CD4-positive, alpha-beta memory T cell (primary cell): Measurements from ENCODE around the gene LCN12. TPM values are rescaled to one million over a fixed set of nuclear protein-coding genes. Genes with fewer than 3 reads are reported as not detected.

Experiments
- CTCF ChIA-PET: fragments of 350-600 bp; sonication (Branson Sonifier 250); formaldehyde crosslinking; loops from one replicate; lab custom pipeline; 2021; ENCODE audit warnings: inconsistent platforms; ENCODE audit not compliant: partially characterized antibody; lab: Charles Lee
- POLR2A ChIA-PET: fragments of 350-600 bp; sonication (Branson Sonifier 250); formaldehyde crosslinking; loops from one replicate; lab custom pipeline; 2021; ENCODE audit not compliant: partially characterized antibody; lab: Charles Lee
- DNase-seq, 5 donors: peaks; one replicate each; pipeline versions ENCODE4 v3.0.0 to v3.0.0-alpha.2; 2020 to 2022; ENCODE audit warnings: mixed read lengths in 1 of 5
- H3K27ac ChIP-seq: one replicate; pipeline ENCODE4 v1.7.0; 2013; ENCODE audit warnings: low read depth, low read length
- H3K27me3 ChIP-seq: 2 replicates; pipeline ENCODE4 v1.7.0; 2013; ENCODE audit warnings: mild to moderate bottlenecking, low read length, moderate library complexity; ENCODE audit not compliant: insufficient read depth
- H3K36me3 ChIP-seq: 2 replicates; pipeline ENCODE4 v1.7.0; 2013; ENCODE audit warnings: mild to moderate bottlenecking, low read length, moderate library complexity; ENCODE audit not compliant: insufficient read depth
- H3K4me1 ChIP-seq: 2 replicates; pipeline ENCODE4 v1.7.0; 2013; ENCODE audit warnings: mild to moderate bottlenecking, low read length, moderate library complexity; ENCODE audit not compliant: insufficient read depth
- H3K4me3 ChIP-seq, 2 donors: one replicate each; pipeline ENCODE4 v1.7.0; 2013; ENCODE audit warnings: low read length in 2 of 2, mild to moderate bottlenecking in 1 of 2
- H3K9me3 ChIP-seq, 2 donors: one replicate each; pipeline ENCODE4 v1.7.0; 2013; ENCODE audit warnings: low read length in 2 of 2, control low read depth in 1 of 2; ENCODE audit not compliant: control insufficient read depth in 1 of 2
- H3K27ac Mint-ChIP-seq, 7 donors: one replicate each; pipeline ENCODE4 v1.8.0; 2020 to 2021; ENCODE audit warnings: mixed read lengths in 7 of 7, mild to moderate bottlenecking in 6 of 7, inconsistent platforms in 3 of 7, moderate library complexity in 3 of 7
- H3K27me3 Mint-ChIP-seq, 2 donors: one replicate each; pipeline ENCODE4 v1.8.0; 2020 to 2021; ENCODE audit warnings: mixed read lengths in 2 of 2
- H3K36me3 Mint-ChIP-seq, 2 donors: one replicate each; pipeline ENCODE4 v1.8.0; 2020 to 2021; ENCODE audit warnings: mixed read lengths in 2 of 2, inconsistent platforms in 1 of 2, mild to moderate bottlenecking in 1 of 2
- H3K4me1 Mint-ChIP-seq, 4 donors: one replicate each; pipeline ENCODE4 v1.8.0; 2020 to 2021; ENCODE audit warnings: mixed read lengths in 4 of 4, mild to moderate bottlenecking in 1 of 4
- H3K4me3 Mint-ChIP-seq, 8 donors: one replicate each; pipeline ENCODE4 v1.8.0; 2020 to 2021; ENCODE audit warnings: mixed read lengths in 8 of 8, mild to moderate bottlenecking in 7 of 8, moderate library complexity in 6 of 8, inconsistent platforms in 3 of 8
- H3K9me3 Mint-ChIP-seq, 8 donors: one replicate each; pipeline ENCODE4 v1.8.0; 2020 to 2021; ENCODE audit warnings: mixed read lengths in 8 of 8, mild to moderate bottlenecking in 5 of 8, inconsistent platforms in 3 of 8, moderate library complexity in 1 of 8
- intact Hi-C: fragments of 100-400 bp; cut with micrococcal nuclease; formaldehyde crosslinking; loops from one replicate; pipeline ENCODE4 v1.15.1; 2023
- polyA plus RNA-seq, 2 donors: library from polyadenylated mRNA; unstranded; fragments of 300-500 nt; fragmentation: Illumina TruSeq; gene quantifications; one replicate each; pipeline ENCODE4 v1.2.3, GENCODE V29; 2021
- total RNA-seq, 2 experiments: library from RNA; stranded (reverse); gene quantifications; one replicate each; pipeline ENCODE4 v1.2.3, GENCODE V29; 2021

The LCN12 gene
- total and polyA plus RNA-seq, 4 experiments from 2014 or later: 0.72 to 1.4 TPM; not detected in 2

DNA sequence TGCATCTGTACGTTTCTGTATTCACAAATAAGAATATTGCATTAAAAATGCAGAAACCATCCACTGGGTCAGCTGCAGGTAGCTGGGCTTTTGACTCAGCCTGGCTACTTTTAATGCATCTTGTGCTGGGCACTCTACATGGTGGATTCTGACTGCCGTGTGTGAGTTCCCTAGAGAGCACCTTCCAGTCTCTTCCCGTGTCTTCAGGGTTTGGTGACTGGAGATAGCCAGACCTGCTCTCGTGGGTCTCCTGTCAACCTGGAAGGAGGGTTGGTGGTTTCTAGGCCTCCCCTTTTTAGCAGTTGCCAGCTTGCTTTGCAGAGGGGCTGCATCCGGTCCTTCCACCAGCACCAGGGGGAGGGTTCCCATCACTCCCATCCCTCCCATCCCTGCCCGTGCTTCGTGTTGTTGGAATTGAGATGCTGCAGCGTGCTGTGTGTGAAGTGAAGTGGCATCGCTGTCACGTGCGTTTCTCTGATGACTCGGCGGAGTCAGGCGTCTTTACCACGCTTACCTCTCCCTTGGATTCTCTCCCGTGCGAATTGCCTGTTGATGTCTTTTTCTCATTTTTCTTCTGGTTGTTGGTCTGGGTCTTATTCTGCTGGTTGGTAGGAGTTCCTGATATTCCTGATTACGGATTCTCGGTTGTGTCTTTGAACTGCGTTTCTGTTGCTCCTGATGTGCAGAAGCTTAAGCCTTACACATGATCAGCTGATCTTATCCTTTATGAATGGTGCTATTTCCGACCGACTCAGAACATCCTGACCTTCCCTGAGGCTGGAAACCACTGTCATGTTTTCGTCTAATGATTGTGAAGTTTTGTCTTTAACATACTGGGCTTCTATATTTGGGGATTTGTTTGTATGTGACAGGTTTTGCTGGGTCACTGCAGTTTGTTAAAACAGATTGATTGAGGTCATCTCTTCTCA lies 24.5 kb upstream of the LCN12 start:
- ChIA-PET POLR2A (no interaction called here), CTCF (interaction anchor here (1.1 to 1.4 kb wide), 2 partner anchors 25 to 30 kb away, joined by 3 read pairs; no protein-coding TSS in a partner anchor)
- peaks cover 7 to 26% of the 10 kb centered on the region in 2 donors for H3K36me3 Mint-ChIP-seq
- H3K4me1 Mint-ChIP-seq: peaks cover 0 to 10% (median 3%) of the 10 kb centered on the region in 4 donors
- no peak overlapping the region for H3K27ac ChIP-seq
- no peaks in the 10 kb centered on the region for H3K9me3 Mint-ChIP-seq
- intact Hi-C loops: no loop called here
- DNase-seq: no peak
- peak overlapping the region in 3 of 7 donors; percentile 27 to 88 (median 48) for H3K27ac Mint-ChIP-seq
- H3K9me3 ChIP-seq: no peaks in the 10 kb centered on the region
- H3K4me3 ChIP-seq: no peak overlapping the region
- H3K36me3 ChIP-seq: peaks cover 22% of the 10 kb centered on the region
- H3K4me3 Mint-ChIP-seq: no peak overlapping the region
- H3K27me3 ChIP-seq: no peaks in the 10 kb centered on the region
- H3K27me3 Mint-ChIP-seq: no peaks in the 10 kb centered on the region
- H3K4me1 ChIP-seq: no peaks in the 10 kb centered on the region

DNA sequence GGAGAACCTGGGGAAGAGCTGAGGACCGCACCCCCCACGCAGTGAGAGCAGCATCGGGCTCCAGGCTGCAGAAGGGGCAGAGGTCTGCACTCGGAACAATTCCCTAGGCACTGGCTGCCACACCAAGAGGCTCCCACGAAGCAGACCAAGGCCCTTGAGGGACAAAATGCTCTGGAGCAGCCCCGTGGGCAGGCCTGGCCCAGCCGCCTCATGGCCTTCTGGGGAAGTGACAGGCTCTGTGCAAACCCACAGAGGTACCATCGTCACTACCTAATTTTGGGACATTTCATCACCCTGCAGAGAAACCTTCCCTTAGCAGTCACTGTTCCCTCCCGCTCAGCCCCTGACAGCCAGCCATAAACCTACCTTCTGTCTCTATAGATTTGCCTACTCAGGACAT lies 23.5 kb upstream of the LCN12 start:
- H3K4me3 Mint-ChIP-seq: no peak overlapping the region
- CTCF ChIA-PET: interaction anchor here (0.7 kb wide), 1 partner anchor 9 kb away, joined by 3 read pairs; no protein-coding TSS in a partner anchor
- no peak overlapping the region for H3K27ac ChIP-seq
- no peak for DNase-seq
- no peaks in the 10 kb centered on the region for H3K9me3 Mint-ChIP-seq
- peaks cover 0 to 6% (median 4%) of the 10 kb centered on the region in 4 donors for H3K4me1 Mint-ChIP-seq
- H3K4me1 ChIP-seq: no peaks in the 10 kb centered on the region
- H3K4me3 ChIP-seq: no peak overlapping the region
- no peaks in the 10 kb centered on the region for H3K27me3 Mint-ChIP-seq
- H3K27ac Mint-ChIP-seq: peak overlapping the region in 3 of 7 donors; percentile 38 to 71 (median 52)
- intact Hi-C loops: no loop called here
- POLR2A ChIA-PET: interaction anchor here (1.7 kb wide), 1 partner anchor 10 kb away, joined by 5 read pairs; no protein-coding TSS in a partner anchor
- no peaks in the 10 kb centered on the region for H3K27me3 ChIP-seq
- peaks cover 22% of the 10 kb centered on the region for H3K36me3 ChIP-seq
- no peaks in the 10 kb centered on the region for H3K9me3 ChIP-seq
- H3K36me3 Mint-ChIP-seq: peaks cover 0 to 22% of the 10 kb centered on the region in 2 donors

DNA sequence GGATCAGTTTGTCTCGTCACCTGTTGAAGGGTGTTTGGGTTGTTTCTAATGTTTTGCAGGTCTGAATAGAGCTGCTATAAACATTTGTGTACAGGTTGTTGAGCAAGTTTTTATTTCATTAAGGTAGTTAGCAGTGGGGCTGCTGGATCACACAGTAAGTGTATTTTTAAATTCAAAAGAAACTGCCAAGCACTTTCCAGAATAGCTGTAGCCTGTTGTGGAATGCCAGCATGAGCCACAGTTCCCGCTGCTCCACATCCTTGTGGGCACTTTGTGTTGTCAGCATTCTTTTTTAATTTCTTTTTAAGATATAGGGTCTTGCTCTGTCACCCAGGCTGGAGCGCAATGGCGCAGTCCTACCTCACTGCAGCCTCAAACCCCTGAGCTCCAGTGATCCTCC lies 22.1 kb upstream of the LCN12 start:
- ChIA-PET POLR2A (interaction anchor here (1.7 kb wide), 1 partner anchor 9 kb away, joined by 5 read pairs; no protein-coding TSS in a partner anchor), CTCF (no interaction called here)
- H3K4me3 Mint-ChIP-seq: no peak overlapping the region
- Histone ChIP-seq H3K4me3 (no peak overlapping the region), H3K27me3 (no peaks in the 10 kb centered on the region), H3K9me3 (no peaks in the 10 kb centered on the region), H3K27ac (no peak overlapping the region), H3K36me3 (peaks cover 20% of the 10 kb centered on the region), H3K4me1 (no peaks in the 10 kb centered on the region)
- peaks cover 0 to 6% (median 4%) of the 10 kb centered on the region in 4 donors for H3K4me1 Mint-ChIP-seq
- no peaks in the 10 kb centered on the region for H3K27me3 Mint-ChIP-seq
- no peak for DNase-seq
- H3K9me3 Mint-ChIP-seq: no peaks in the 10 kb centered on the region
- H3K27ac Mint-ChIP-seq: peak overlapping the region in 2 of 7 donors; percentile 48 to 60
- H3K36me3 Mint-ChIP-seq: peaks cover 3 to 14% of the 10 kb centered on the region in 2 donors
- intact Hi-C loops: no loop called here

DNA sequence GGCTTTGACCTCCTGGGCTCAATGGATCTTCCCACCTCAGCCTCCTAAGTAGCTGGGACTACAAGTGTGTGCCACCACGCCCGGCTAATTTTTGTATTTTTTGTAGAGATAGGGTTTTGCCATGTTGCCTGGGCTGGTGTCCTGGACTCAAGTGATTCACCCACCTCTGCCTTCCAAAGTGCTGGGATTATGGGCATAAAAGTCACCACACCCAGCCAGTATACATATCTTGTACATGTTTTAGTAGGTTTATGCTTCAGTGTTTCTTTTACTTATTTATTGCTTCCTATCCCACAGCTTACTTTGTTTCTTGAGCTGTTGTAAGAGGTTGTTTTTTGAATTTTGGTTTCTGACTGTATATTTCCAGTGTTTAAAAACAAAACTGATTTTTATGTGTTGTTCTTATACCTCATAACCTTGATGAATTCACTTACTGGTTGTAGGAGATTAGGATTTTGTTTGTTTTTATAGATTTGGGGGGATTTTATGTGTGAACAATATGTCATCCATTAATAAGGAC lies 20.4 kb upstream of the LCN12 start:
- Mint-ChIP-seq H3K27me3 (no peaks in the 10 kb centered on the region), H3K27ac (peak overlapping the region in 2 of 7 donors; percentile 14 to 65), H3K36me3 (peaks cover 3 to 12% of the 10 kb centered on the region in 2 donors), H3K4me1 (peaks cover 0 to 6% (median 4%) of the 10 kb centered on the region in 4 donors), H3K4me3 (no peak overlapping the region), H3K9me3 (no peaks in the 10 kb centered on the region)
- no peak for DNase-seq
- Histone ChIP-seq H3K4me1 (no peaks in the 10 kb centered on the region), H3K4me3 (no peak overlapping the region), H3K27ac (no peak overlapping the region), H3K36me3 (peaks cover 8% of the 10 kb centered on the region), H3K27me3 (no peaks in the 10 kb centered on the region), H3K9me3 (no peaks in the 10 kb centered on the region)
- CTCF ChIA-PET: interaction anchor here (0.9 kb wide), 1 partner anchor 103 kb away, joined by 3 read pairs; no protein-coding TSS in a partner anchor
- intact Hi-C loops: no loop called here
- POLR2A ChIA-PET: no interaction called here

DNA sequence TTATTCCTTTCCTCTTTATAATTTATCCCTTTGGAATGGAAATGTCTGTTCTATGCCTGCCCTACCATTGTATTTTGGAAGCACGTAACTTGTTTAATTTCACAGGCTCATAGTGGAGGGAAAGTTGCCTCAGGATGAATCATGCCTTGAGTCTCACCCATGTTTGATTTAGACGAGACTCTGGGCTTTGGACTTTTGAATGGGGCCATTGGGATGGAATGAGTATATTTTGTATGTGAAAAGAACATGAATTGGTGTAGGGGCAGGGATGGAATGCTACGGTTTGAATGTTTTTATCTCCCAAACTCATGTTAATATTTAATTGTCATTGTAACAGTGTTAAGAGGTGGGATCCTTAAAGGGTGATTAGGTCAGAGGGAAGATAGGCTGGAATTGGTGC lies 17.8 kb upstream of the LCN12 start:
- Histone ChIP-seq H3K4me1 (no peaks in the 10 kb centered on the region), H3K4me3 (no peak overlapping the region), H3K36me3 (no peaks in the 10 kb centered on the region), H3K9me3 (no peaks in the 10 kb centered on the region), H3K27ac (no peak overlapping the region), H3K27me3 (no peaks in the 10 kb centered on the region)
- H3K27me3 Mint-ChIP-seq: no peaks in the 10 kb centered on the region
- peaks cover under 1 to 10% (median 5%) of the 10 kb centered on the region in 4 donors for H3K4me1 Mint-ChIP-seq
- ChIA-PET CTCF (no interaction called here), POLR2A (no interaction called here)
- peak overlapping the region in 2 of 7 donors; percentile 74 to 79 for H3K27ac Mint-ChIP-seq
- no peak overlapping the region for H3K4me3 Mint-ChIP-seq
- peaks cover 7 to 10% of the 10 kb centered on the region in 2 donors for H3K36me3 Mint-ChIP-seq
- intact Hi-C loops: no loop called here
- peaks cover 0 to 2% (median 0%) of the 10 kb centered on the region in 8 donors for H3K9me3 Mint-ChIP-seq
- DNase-seq: no peak

DNA sequence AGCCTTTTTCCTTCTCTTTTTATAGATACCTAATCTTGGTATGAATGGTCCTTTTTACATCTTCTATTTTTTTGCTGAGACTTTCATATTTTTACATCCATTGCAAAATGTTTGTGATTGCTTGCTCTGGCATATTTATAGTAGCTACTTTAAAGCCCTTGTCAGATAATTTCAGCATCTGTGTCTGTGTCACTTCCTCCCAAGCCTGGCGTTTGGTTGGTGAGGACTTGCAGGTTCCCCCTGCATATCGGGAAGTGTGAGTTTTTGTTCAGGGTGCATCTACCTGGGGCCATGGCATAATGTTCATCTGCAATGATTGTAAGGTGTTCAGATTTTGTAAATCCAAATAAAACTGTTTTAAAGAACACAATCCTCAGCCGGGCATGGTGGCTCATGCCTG lies 16.4 kb upstream of the LCN12 start:
- no peaks in the 10 kb centered on the region for H3K9me3 ChIP-seq
- no peaks in the 10 kb centered on the region for H3K4me1 ChIP-seq
- H3K27me3 ChIP-seq: no peaks in the 10 kb centered on the region
- H3K27ac Mint-ChIP-seq: no peak overlapping the region
- no peak overlapping the region for H3K27ac ChIP-seq
- H3K4me3 ChIP-seq: no peak overlapping the region
- DNase-seq: no peak
- intact Hi-C loops: no loop called here
- POLR2A ChIA-PET: no interaction called here
- peaks cover 7% of the 10 kb centered on the region for H3K36me3 ChIP-seq
- H3K4me3 Mint-ChIP-seq: no peak overlapping the region
- H3K4me1 Mint-ChIP-seq: peaks cover 4 to 10% (median 6%) of the 10 kb centered on the region in 4 donors
- H3K9me3 Mint-ChIP-seq: peaks cover 0 to 2% (median 0%) of the 10 kb centered on the region in 8 donors
- CTCF ChIA-PET: interaction anchor here (1.4 kb wide), 1 partner anchor 93 kb away, joined by 3 read pairs; the partner anchor contains the start of gene AJM1
- H3K27me3 Mint-ChIP-seq: no peaks in the 10 kb centered on the region
- H3K36me3 Mint-ChIP-seq: peaks cover 13% of the 10 kb centered on the region in 2 donors
